Kidney epithelial cell (primary cell): ENCODE results near the gene SRBD1. TPM values are rescaled to one million over a fixed set of nuclear protein-coding genes. Genes with fewer than 3 reads are reported as not detected.

Experiments
- DNase-seq: peaks from one replicate; pipeline ENCODE4 v3.0.0-alpha.2; 2010; ENCODE audit warnings: low read depth
- H3K27me3 ChIP-seq: 2 replicates; pipeline ENCODE4 v1.6.0; 2011; ENCODE audit warnings: low read length; ENCODE audit not compliant: control insufficient read depth, insufficient read depth
- H3K36me3 ChIP-seq: 2 replicates; pipeline ENCODE4 v1.5.1; 2011; ENCODE audit warnings: low read length; ENCODE audit not compliant: control insufficient read depth, insufficient read depth
- H3K4me3 ChIP-seq: 2 replicates; pipeline ENCODE4 v1.5.1; 2011; ENCODE audit warnings: low read depth, mild to moderate bottlenecking, control low read depth, low read length
- total RNA-seq: library from RNA; depleted of rRNA; stranded (reverse); fragments of >200 nt; gene quantifications from 2 replicates; pipeline ENCODE4 v1.2.3, GENCODE V29; 2015
- TF ChIP-seq, protein P1 (sequence below): IDR thresholded peaks from 2 replicates; pipeline ENCODE4 v1.5.1; 2011; ENCODE audit warnings: mild to moderate bottlenecking, moderate library complexity, low read length, control low read depth, inconsistent platforms; ENCODE audit not compliant: insufficient read depth, poor library complexity, severe bottlenecking

Gene SRBD1
- total RNA-seq, 1 donor from 2014 or later = 18.4 TPM

DNA sequence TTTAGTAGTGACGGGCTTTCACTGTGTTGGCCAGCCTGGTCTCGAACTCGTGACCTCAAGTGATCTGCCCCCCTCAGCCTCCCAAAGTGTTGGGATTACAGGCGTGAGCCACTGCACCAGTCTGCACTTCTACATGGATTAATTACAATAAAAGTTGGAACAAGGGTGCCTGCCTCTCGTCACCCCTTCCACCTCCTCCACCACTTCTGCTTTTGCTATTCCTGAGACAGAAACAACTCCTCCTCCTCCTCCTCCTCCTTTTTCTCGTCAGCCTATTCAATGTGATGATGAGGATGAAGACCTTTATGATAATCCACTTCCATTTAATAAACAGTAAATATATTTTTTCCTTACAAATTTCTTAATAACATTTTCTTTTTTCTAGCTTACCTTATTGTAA lies 35.2 kb downstream of the SRBD1 start:
- no peak for DNase-seq
- TF ChIP-seq, protein P1, sequence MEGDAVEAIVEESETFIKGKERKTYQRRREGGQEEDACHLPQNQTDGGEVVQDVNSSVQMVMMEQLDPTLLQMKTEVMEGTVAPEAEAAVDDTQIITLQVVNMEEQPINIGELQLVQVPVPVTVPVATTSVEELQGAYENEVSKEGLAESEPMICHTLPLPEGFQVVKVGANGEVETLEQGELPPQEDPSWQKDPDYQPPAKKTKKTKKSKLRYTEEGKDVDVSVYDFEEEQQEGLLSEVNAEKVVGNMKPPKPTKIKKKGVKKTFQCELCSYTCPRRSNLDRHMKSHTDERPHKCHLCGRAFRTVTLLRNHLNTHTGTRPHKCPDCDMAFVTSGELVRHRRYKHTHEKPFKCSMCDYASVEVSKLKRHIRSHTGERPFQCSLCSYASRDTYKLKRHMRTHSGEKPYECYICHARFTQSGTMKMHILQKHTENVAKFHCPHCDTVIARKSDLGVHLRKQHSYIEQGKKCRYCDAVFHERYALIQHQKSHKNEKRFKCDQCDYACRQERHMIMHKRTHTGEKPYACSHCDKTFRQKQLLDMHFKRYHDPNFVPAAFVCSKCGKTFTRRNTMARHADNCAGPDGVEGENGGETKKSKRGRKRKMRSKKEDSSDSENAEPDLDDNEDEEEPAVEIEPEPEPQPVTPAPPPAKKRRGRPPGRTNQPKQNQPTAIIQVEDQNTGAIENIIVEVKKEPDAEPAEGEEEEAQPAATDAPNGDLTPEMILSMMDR = no peak
- Histone ChIP-seq H3K4me3 (no peak overlapping the region), H3K36me3 (no peaks in the 10 kb centered on the region), H3K27me3 (no peaks in the 10 kb centered on the region)

DNA sequence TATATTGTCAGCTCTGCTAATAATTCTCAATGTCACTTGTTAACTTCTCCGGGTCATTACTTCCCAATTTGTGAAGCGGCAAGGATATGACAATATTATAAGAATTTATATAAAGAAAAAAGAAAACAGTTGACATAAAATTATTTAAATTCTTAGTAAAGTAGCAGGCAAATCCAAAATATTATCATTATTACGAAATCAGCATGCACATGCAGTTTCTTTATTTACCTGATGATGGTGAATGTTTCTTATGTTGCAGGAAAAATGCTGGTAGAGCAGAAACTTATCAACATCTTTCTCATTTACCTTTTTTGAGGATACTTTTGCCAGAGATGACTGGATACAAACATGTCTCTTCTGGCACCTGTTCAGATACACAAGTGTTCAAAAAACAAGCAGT lies 38.1 kb downstream of the SRBD1 start:
- TF ChIP-seq, protein P1 = no peak
- DNase-seq = no peak

DNA sequence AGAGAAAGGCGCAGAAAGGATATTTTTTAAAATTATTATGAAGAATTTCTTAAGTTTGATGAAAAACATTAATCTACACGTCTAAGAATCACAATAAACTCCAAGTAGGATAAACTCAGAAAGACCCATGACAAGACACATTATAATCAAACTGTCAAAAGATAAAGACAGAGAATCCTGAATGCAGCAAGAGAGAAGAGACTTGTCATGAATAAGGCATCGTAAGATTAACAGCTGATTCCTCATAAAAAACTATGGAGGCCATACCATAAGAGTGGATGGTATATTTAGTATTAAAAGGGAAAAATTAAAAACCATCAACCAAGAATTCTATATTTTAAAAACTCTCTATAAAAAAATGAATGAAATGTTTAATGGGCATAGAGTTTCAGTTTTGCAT lies 39.1 kb downstream of the SRBD1 start:
- Histone ChIP-seq H3K36me3 (no peaks in the 10 kb centered on the region), H3K4me3 (no peak overlapping the region), H3K27me3 (no peaks in the 10 kb centered on the region)
- DNase-seq = no peak
- TF ChIP-seq, protein P1 = no peak

More for the DNA sequence above, 38.1 kb downstream of the SRBD1 start:
- no peaks in the 10 kb centered on the region for H3K36me3 ChIP-seq
- no peak overlapping the region for H3K4me3 ChIP-seq
- H3K27me3 ChIP-seq = no peaks in the 10 kb centered on the region

DNA sequence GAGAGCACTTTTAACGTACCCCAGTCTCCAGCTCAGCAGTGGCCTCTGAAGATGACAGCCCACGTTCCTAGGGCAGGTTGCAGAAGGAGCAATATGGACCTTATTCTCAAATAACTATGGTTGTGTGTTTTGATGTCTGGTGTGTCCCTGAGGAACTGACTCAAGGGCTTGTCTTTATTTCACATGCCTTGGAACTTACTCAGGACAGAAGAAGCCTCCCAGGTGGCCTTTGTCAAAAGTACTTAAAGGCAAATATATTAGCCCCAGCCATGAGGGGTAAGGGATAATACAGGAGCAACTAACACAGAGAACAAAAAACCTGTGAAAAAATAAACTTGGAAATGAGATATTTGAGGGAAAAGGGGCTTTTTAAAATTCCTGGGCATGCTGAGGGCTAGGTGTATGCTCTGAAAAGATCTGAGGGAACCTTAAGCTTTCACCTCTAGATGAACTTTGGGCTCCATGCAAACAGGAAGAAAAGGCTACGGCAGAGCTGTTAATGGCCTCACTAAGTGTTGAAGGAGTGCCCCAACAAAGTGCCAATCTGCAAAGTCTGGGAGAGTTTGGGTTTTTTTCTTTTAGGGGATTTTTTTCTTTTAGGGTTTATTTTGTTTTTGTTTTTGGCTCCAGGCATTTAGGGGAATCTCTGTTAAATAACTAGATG lies 40.3 kb downstream of the SRBD1 start:
- no peaks in the 10 kb centered on the region for H3K36me3 ChIP-seq

GRCh38 chr2:45568935-45569334 lies 42.1 kb downstream of the SRBD1 start:
- Histone ChIP-seq H3K27me3 (no peaks in the 10 kb centered on the region), H3K4me3 (no peak overlapping the region), H3K36me3 (no peaks in the 10 kb centered on the region)

More for the DNA sequence above, 40.3 kb downstream of the SRBD1 start:
- DNase-seq = no peak
- H3K27me3 ChIP-seq = no peaks in the 10 kb centered on the region
- no peak overlapping the region for H3K4me3 ChIP-seq
- TF ChIP-seq, protein P1 = no peak

More at GRCh38 chr2:45568935-45569334, 42.1 kb downstream of the SRBD1 start:
- TF ChIP-seq, protein P1 = no peak
- no peak for DNase-seq
